Cerebellar cortex (tissue), 1 donor: ENCODE results near the gene APOBEC3H.

Experiments used
- DNase-seq: peaks from one replicate; pipeline ENCODE4 v3.0.0-alpha.2; 2015; ENCODE audit warnings: low spot score

The APOBEC3H gene

GRCh38 chr22:39110631-39111561 is 13.9 kb downstream of the APOBEC3H start:
- DNase-seq: no peak

- DNase-seq: no peak
Observed at GRCh38 chr22:39114112-39114511, 17.1 kb downstream of the APOBEC3H start.

GRCh38 chr22:39115570-39115969 is 18.5 kb downstream of the APOBEC3H start:
- no peak for DNase-seq

- DNase-seq: no peak
Observed at GRCh38 chr22:39115977-39116621, 19.1 kb downstream of the APOBEC3H start.

GRCh38 chr22:39117585-39118191 is 20.6 kb downstream of the APOBEC3H start:
- peak; percentile 51 for DNase-seq

- DNase-seq: no peak
Observed at GRCh38 chr22:39120983-39121382, 23.9 kb downstream of the APOBEC3H start.

- no peak for DNase-seq
Observed at GRCh38 chr22:39122772-39123470, 25.9 kb downstream of the APOBEC3H start.

- DNase-seq: no peak
Observed at GRCh38 chr22:39123751-39124581, 26.9 kb downstream of the APOBEC3H start.

- DNase-seq: no peak
Observed at GRCh38 chr22:39125622-39126021, 28.6 kb downstream of the APOBEC3H start.

GRCh38 chr22:39128508-39128907 is 31.5 kb downstream of the APOBEC3H start:
- no peak for DNase-seq

- no peak for DNase-seq
Observed at GRCh38 chr22:39129081-39129480, 32.0 kb downstream of the APOBEC3H start.

- no peak for DNase-seq
Observed at GRCh38 chr22:39129746-39130145, 32.7 kb downstream of the APOBEC3H start.

GRCh38 chr22:39130152-39130704 is 33.2 kb downstream of the APOBEC3H start:
- DNase-seq: no peak

- no peak for DNase-seq
Observed at GRCh38 chr22:39130892-39131855, 34.1 kb downstream of the APOBEC3H start.

GRCh38 chr22:39132281-39132680 is 35.2 kb downstream of the APOBEC3H start:
- DNase-seq: no peak

- no peak for DNase-seq
Observed at GRCh38 chr22:39132871-39133524, 36.0 kb downstream of the APOBEC3H start.

- DNase-seq: no peak
Observed at GRCh38 chr22:39133871-39134270, 36.8 kb downstream of the APOBEC3H start.

- DNase-seq: no peak
Observed at GRCh38 chr22:39134366-39135091, 37.5 kb downstream of the APOBEC3H start.
